MM.1S (cell line): ENCODE results near the gene MIPOL1.

Experiments used
- DNase-seq: peaks from one replicate; pipeline ENCODE4 v3.0.0-alpha.2; 2015
- H2AFZ ChIP-seq: fragments of 300-600 bp; sonication (generic); 2 replicates; pipeline ENCODE4 v1.6.0; 2016; ENCODE audit warnings: antibody characterized with exemption, low read length
- H3F3A ChIP-seq: fragments of 300-600 bp; sonication (generic); 2 replicates; pipeline ENCODE4 v1.6.1; 2016; ENCODE audit warnings: mild to moderate bottlenecking, antibody characterized with exemption, low read length, moderate library complexity, mixed read lengths; ENCODE audit not compliant: insufficient read depth
- H3K27ac ChIP-seq: fragments of 300-600 bp; sonication (generic); 2 replicates; pipeline ENCODE4 v1.5.1; 2016; ENCODE audit warnings: mild to moderate bottlenecking, low read length
- H3K27me3 ChIP-seq: fragments of 300-600 bp; sonication (generic); replicated peaks from 2 replicates; pipeline ENCODE4 v1.6.0; 2016; ENCODE audit warnings: low read length; ENCODE audit not compliant: insufficient read depth
- H3K36me3 ChIP-seq: fragments of 300-600 bp; sonication (generic); replicated peaks from 2 replicates; pipeline ENCODE4 v1.6.1; 2016; ENCODE audit warnings: mild to moderate bottlenecking, low read length, mixed read lengths; ENCODE audit not compliant: insufficient read depth
- H3K4me1 ChIP-seq: fragments of 300-600 bp; sonication (generic); 2 replicates; pipeline ENCODE4 v1.6.1; 2016; ENCODE audit warnings: low read length, mixed read lengths
- H3K4me2 ChIP-seq: fragments of 300-600 bp; sonication (generic); 2 replicates; pipeline ENCODE4 v1.6.0; 2016; ENCODE audit warnings: low read depth, low read length
- H3K4me3 ChIP-seq: fragments of 300-600 bp; sonication (generic); 2 replicates; pipeline ENCODE4 v1.5.1; 2016; ENCODE audit warnings: low read length, mixed read lengths
- H3K79me2 ChIP-seq: fragments of 300-600 bp; sonication (generic); 2 replicates; pipeline ENCODE4 v1.6.1; 2016; ENCODE audit warnings: mixed run types, low read length, mixed read lengths
- H3K9ac ChIP-seq: fragments of 300-600 bp; sonication (generic); 2 replicates; pipeline ENCODE4 v1.6.1; 2016; ENCODE audit warnings: low read length, mixed read lengths
- H3K9me2 ChIP-seq: fragments of 300-600 bp; sonication (generic); replicated peaks from 2 replicates; pipeline ENCODE4 v1.6.1; 2016; ENCODE audit warnings: mild to moderate bottlenecking, low read length, mixed read lengths; ENCODE audit not compliant: insufficient read depth
- H3K9me3 ChIP-seq: fragments of 300-600 bp; sonication (generic); replicated peaks from 2 replicates; pipeline ENCODE4 v1.6.1; 2016; ENCODE audit warnings: mild to moderate bottlenecking, low read length, mixed read lengths; ENCODE audit not compliant: insufficient read depth
- H4K20me1 ChIP-seq: fragments of 300-600 bp; sonication (generic); 2 replicates; pipeline ENCODE4 v1.6.1; 2016; ENCODE audit warnings: mild to moderate bottlenecking, low read length, moderate library complexity, mixed read lengths; ENCODE audit not compliant: insufficient read depth
- CTCF ChIP-seq: fragments of 300-600 bp; sonication (generic); IDR thresholded peaks from 2 replicates; pipeline ENCODE4 v1.5.1; 2016; ENCODE audit warnings: antibody characterized with exemption, low read length, mixed read lengths
- EZH2 ChIP-seq: fragments of 300-600 bp; sonication (generic); optimal IDR thresholded peaks from 2 replicates; pipeline ENCODE3; 2017; ENCODE audit warnings: low read depth, mild to moderate bottlenecking, antibody characterized with exemption, low read length, mixed read lengths
- EZH2phosphoT487 ChIP-seq: fragments of 300-600 bp; sonication (generic); IDR thresholded peaks from 2 replicates; pipeline ENCODE4 v1.6.1; 2018; ENCODE audit warnings: antibody characterized with exemption, low read length

The MIPOL1 gene

DNA sequence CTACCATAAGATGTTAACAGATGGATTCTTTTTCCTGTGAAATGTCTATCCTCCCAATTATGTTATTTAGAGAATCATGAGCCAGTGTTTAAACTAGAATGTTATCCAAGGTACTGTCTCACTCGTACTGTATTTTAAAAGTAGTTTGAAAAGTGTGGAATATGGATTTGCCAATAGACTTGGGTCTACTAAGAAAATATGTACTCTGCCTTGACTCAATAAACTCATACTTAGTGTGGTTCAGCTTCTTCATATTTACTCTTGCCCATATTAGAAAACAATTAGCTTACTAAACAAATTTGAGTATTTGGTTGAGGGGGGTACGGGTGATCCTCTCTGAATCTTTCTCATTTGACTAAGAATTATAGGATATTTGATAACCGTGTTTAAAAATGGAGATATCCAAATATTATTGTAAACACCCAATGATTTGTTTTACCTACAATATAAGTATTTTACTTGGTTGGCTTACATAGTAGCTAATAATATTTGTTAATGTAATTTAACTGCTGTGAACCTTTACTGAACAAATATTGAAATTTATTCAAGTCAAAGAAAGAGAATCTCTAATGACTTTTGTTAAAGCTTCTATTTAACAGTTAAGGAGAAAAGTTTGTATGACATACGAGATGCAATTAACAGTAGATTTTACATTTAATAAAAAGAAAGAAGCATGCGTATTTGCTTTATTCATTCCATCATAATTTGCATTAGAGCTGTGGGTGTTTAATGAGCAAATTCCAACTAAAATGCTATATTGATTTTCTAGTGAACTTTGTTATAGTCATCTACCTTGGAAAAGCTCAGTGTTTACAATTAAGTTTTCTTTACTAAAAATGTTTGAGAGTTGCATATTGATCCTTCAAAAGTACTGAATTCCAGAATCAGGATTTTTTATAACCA lies 81.2 kb downstream of the MIPOL1 start:
- Histone ChIP-seq H3K4me2 (no peak overlapping the region), H3F3A (no peaks in the 10 kb centered on the region), H4K20me1 (no peaks in the 10 kb centered on the region), H3K36me3 (no peaks in the 10 kb centered on the region), H3K9me2 (no peaks in the 10 kb centered on the region), H3K9ac (no peak overlapping the region), H3K4me3 (no peak overlapping the region), H2AFZ (no peak overlapping the region), H3K27me3 (no peaks in the 10 kb centered on the region), H3K79me2 (no peaks in the 10 kb centered on the region), H3K27ac (no peak overlapping the region), H3K4me1 (no peaks in the 10 kb centered on the region), H3K9me3 (no peaks in the 10 kb centered on the region)
- TF ChIP-seq EZH2 = no peak
- no peak for TF ChIP-seq EZH2phosphoT487
- TF ChIP-seq CTCF = no peak
- no peak for DNase-seq

DNA sequence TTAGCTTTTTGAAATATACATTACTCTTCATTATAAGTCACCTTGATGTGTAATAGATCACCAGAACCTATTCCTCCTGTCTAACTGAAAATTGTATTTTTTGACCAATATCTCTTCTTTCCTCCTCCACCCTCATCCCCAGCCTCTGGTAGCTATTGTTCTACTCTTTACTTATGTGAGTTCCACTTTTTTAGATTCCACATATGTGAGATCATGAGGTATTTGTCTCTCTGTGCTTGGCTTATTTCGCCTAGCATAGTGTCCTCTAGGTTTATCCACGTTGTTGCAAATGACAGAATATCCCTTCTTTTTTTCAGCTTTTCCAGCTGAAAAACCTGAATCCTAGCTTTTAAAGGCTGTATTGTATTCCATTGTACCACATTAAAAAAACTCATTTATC lies 82.1 kb downstream of the MIPOL1 start:
- Histone ChIP-seq H3K27me3 (no peaks in the 10 kb centered on the region), H3K79me2 (no peaks in the 10 kb centered on the region), H3K9ac (no peak overlapping the region), H3K36me3 (no peaks in the 10 kb centered on the region), H3K4me1 (no peaks in the 10 kb centered on the region), H3F3A (no peaks in the 10 kb centered on the region), H2AFZ (no peak overlapping the region), H3K9me3 (no peaks in the 10 kb centered on the region), H3K27ac (no peak overlapping the region), H3K4me2 (no peak overlapping the region), H3K9me2 (no peaks in the 10 kb centered on the region), H4K20me1 (no peaks in the 10 kb centered on the region), H3K4me3 (no peak overlapping the region)
- TF ChIP-seq EZH2 = no peak
- TF ChIP-seq CTCF = no peak
- no peak for TF ChIP-seq EZH2phosphoT487
- no peak for DNase-seq

DNA sequence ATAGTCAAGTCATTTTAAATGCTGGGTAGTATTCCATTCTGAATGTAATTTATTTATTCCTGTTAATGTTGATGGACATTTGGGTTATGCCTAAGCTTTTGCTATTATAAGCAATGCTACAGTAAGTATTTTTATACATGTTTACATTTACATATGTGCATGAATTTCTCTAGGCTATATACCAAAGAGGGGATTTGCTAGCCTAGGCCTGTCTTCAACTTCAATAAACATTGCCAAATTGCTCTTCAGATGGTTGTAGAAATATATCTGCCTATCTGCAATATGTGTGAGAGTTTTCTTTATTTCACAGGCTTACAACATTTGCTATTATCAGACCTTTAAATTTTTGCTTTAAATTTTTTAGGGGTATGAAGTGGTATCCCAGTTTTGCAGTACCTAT lies 87.0 kb downstream of the MIPOL1 start:
- no peak overlapping the region for H3K4me2 ChIP-seq
- H3K9ac ChIP-seq = no peak overlapping the region
- H3K79me2 ChIP-seq = no peaks in the 10 kb centered on the region
- no peaks in the 10 kb centered on the region for H3K9me2 ChIP-seq
- H3K36me3 ChIP-seq = no peaks in the 10 kb centered on the region
- H3K27ac ChIP-seq = no peak overlapping the region
- no peaks in the 10 kb centered on the region for H3K9me3 ChIP-seq
- DNase-seq = no peak
- TF ChIP-seq EZH2phosphoT487 (no peak), CTCF (no peak), EZH2 (no peak)
- H3K4me1 ChIP-seq = no peaks in the 10 kb centered on the region
- H3K27me3 ChIP-seq = no peaks in the 10 kb centered on the region
- H2AFZ ChIP-seq = no peak overlapping the region
- H3K4me3 ChIP-seq = no peak overlapping the region
- no peaks in the 10 kb centered on the region for H3F3A ChIP-seq
- H4K20me1 ChIP-seq = no peaks in the 10 kb centered on the region
